Endothelial cell of umbilical vein (primary cell): ENCODE measurements around the gene FAM98C.

ENCODE experiments used
- EZH2 ChIP-seq: IDR thresholded peaks from 2 replicates; pipeline ENCODE4 v1.6.1; 2012; ENCODE audit warnings: borderline replicate concordance, low read depth, mild to moderate bottlenecking, moderate library complexity, low read length, inconsistent platforms; ENCODE audit not compliant: severe bottlenecking
- JUN ChIP-seq: IDR thresholded peaks from 2 replicates; pipeline ENCODE4 v1.6.1; 2011; ENCODE audit warnings: borderline replicate concordance, low read depth; ENCODE audit not compliant: insufficient read length, insufficient read depth
- POLR2A ChIP-seq: IDR thresholded peaks from 2 replicates; pipeline ENCODE4 v1.6.1; 2012; ENCODE audit warnings: low read depth, mild to moderate bottlenecking, control low read depth, low read length
- POLR2AphosphoS5 ChIP-seq: IDR thresholded peaks from 2 replicates; pipeline ENCODE4 v1.6.1; 2012; ENCODE audit warnings: low read depth, mild to moderate bottlenecking, control low read depth, low read length, moderate library complexity; ENCODE audit not compliant: insufficient read depth

GRCh38 chr19:38381138-38381537 lies 21.8 kb upstream of the FAM98C start:
- TF ChIP-seq POLR2A: no peak
- no peak for TF ChIP-seq EZH2
- TF ChIP-seq POLR2AphosphoS5: no peak
- TF ChIP-seq JUN: no peak
